BJ (cell line): ENCODE measurements around the gene MON1B. TPM values are rescaled to one million over a fixed set of nuclear protein-coding genes. Genes with fewer than 3 reads are reported as not detected.

ENCODE experiments used
- CTCF ChIA-PET: fragments of 350-600 bp; formaldehyde crosslinking; extraction: SDS; loops from one replicate; lab custom pipeline; 2021; ENCODE audit warnings: antibody characterized with exemption, inconsistent platforms; lab: Yijun Ruan, JAX
- POLR2A ChIA-PET: fragments of 300-600 bp; sonication (Branson Sonifier 250); formaldehyde crosslinking; extraction: SDS; loops from one replicate; lab custom pipeline; 2021; ENCODE audit warnings: antibody characterized with exemption; lab: Charles Lee
- DNase-seq: peaks from one replicate; pipeline ENCODE4 v3.0.0-alpha.2; 2011; ENCODE audit warnings: low read depth
- H3K27me3 ChIP-seq: 2 replicates; pipeline ENCODE4 v1.6.0; 2011; ENCODE audit warnings: low read length; ENCODE audit not compliant: control insufficient read depth, insufficient read depth
- H3K36me3 ChIP-seq: 2 replicates; pipeline ENCODE4 v1.5.1; 2011; ENCODE audit warnings: low read length; ENCODE audit not compliant: control insufficient read depth, insufficient read depth
- H3K4me3 ChIP-seq: 2 replicates; pipeline ENCODE4 v1.5.1; 2011; ENCODE audit warnings: low read depth, mild to moderate bottlenecking, control low read depth, low read length
- CTCF ChIP-seq: IDR thresholded peaks from 2 replicates; pipeline ENCODE4 v1.5.1; 2011; ENCODE audit warnings: low read depth, mild to moderate bottlenecking, control low read depth, inconsistent platforms, low read length, moderate library complexity; ENCODE audit not compliant: insufficient read depth
- polyA plus RNA-seq: library from polyadenylated mRNA; depleted of rRNA; stranded (reverse); fragments of >200 nt; gene quantifications from 2 replicates; pipeline ENCODE4 v1.2.3, GENCODE V29; 2011

MON1B gene
- polyA plus RNA-seq, 1 experiment, result 17.3 TPM

- Histone ChIP-seq H3K36me3 (no peaks in the 10 kb centered on the region), H3K4me3 (no peak overlapping the region), H3K27me3 (peaks cover 4% of the 10 kb centered on the region)
- CTCF ChIA-PET, result interaction anchor here (14.9 kb wide), 1 partner anchor 356 kb away, joined by 302 read pairs; no protein-coding TSS in a partner anchor
- POLR2A ChIA-PET, result no interaction called here
- TF ChIP-seq CTCF, result no peak
- no peak for DNase-seq
Observed at GRCh38 chr16:77227745-77228144, 36.8 kb downstream of the MON1B start.

- no peak overlapping the region for H3K4me3 ChIP-seq
- POLR2A ChIA-PET, result no interaction called here
- H3K36me3 ChIP-seq, result no peaks in the 10 kb centered on the region
- DNase-seq, result no peak
- H3K27me3 ChIP-seq, result peaks cover 4% of the 10 kb centered on the region
- TF ChIP-seq CTCF, result no peak
- CTCF ChIA-PET, result interaction anchor here (1.5 to 14.9 kb wide), 2 partner anchors 16 to 353 kb away, joined by 3 to 302 read pairs; no protein-coding TSS in a partner anchor
Observed at GRCh38 chr16:77231047-77231446, 40.1 kb downstream of the MON1B start.

GRCh38 chr16:77233799-77234519 lies 43.0 kb downstream of the MON1B start:
- TF ChIP-seq CTCF, result no peak
- ChIA-PET CTCF (interaction anchor here (1.5 to 14.9 kb wide), 2 partner anchors 350 to 769 kb away, joined by 3 to 302 read pairs; no protein-coding TSS in a partner anchor), POLR2A (no interaction called here)
- H3K4me3 ChIP-seq, result no peak overlapping the region
- DNase-seq, result no peak
- H3K27me3 ChIP-seq, result peaks cover 2% of the 10 kb centered on the region; the same call in 1 of the 2 replicates
- no peaks in the 10 kb centered on the region for H3K36me3 ChIP-seq

GRCh38 chr16:77234611-77235010 lies 43.6 kb downstream of the MON1B start:
- H3K27me3 ChIP-seq, result peaks cover 2% of the 10 kb centered on the region; the same call in 1 of the 2 replicates
- CTCF ChIA-PET, result interaction anchor here (1.2 to 14.9 kb wide), 6 partner anchors 12 to 768 kb away, joined by 3 to 302 read pairs (median 8); no protein-coding TSS in a partner anchor
- DNase-seq, result no peak
- H3K4me3 ChIP-seq, result no peak overlapping the region
- H3K36me3 ChIP-seq, result no peaks in the 10 kb centered on the region
- no peak for TF ChIP-seq CTCF
- POLR2A ChIA-PET, result no interaction called here

- POLR2A ChIA-PET, result no interaction called here
- CTCF ChIA-PET, result interaction anchor here (0.6 to 14.9 kb wide), 36 partner anchors 8 to 851 kb away, joined by 3 to 302 read pairs (median 4); no protein-coding TSS in a partner anchor
- Histone ChIP-seq H3K4me3 (no peak overlapping the region), H3K36me3 (no peaks in the 10 kb centered on the region), H3K27me3 (peaks cover 2% of the 10 kb centered on the region; the same call in 1 of the 2 replicates)
- DNase-seq, result no peak
- peak; percentile 100 for TF ChIP-seq CTCF
Observed at GRCh38 chr16:77236063-77236511, 45.1 kb downstream of the MON1B start.
